Choroid plexus epithelial cell (primary cell): ENCODE measurements around the gene ENAH.

ENCODE experiments used
- DNase-seq: peaks from one replicate; pipeline ENCODE4 v3.0.0-alpha.2; 2010; ENCODE audit warnings: low read depth
- H3K4me3 ChIP-seq: 2 replicates; pipeline ENCODE4 v1.5.1; 2011; ENCODE audit warnings: low read depth, mild to moderate bottlenecking, control low read depth, low read length, moderate library complexity
- CTCF ChIP-seq: conservative IDR thresholded peaks from 2 replicates; pipeline ENCODE4 v1.5.1; 2011; ENCODE audit warnings: low read depth, mild to moderate bottlenecking, control low read depth, inconsistent platforms, low read length, moderate library complexity

ENAH gene

DNA sequence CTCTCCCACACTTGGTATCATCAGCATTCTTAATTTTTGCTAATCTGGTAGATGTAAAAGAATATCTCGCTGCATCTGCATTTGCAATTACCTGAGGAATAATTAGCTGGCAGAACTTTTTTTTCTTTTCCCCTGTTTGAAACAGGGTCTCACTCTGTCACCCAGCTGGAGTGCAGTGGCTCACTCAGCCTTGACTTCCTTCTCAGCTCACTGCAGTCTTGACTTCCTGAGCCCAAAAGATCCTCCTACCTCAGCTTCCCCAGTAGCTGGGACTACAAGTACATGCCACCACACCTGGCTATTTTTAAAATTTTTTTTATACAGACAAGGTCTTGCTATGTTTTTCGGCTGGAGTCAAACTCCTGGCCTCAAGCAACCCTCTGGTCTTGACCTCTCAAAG, 35.4 kb upstream of the ENAH start:
- no peak for TF ChIP-seq CTCF
- no peak for DNase-seq
- no peak overlapping the region for H3K4me3 ChIP-seq

- peak; percentile 26 for DNase-seq
- no peak for TF ChIP-seq CTCF
- no peak overlapping the region for H3K4me3 ChIP-seq
Measured at GRCh38 chr1:225685476-225686176, 32.7 kb upstream of the ENAH start.

GRCh38 chr1:225684741-225685140, 31.8 kb upstream of the ENAH start:
- no peak for TF ChIP-seq CTCF
- no peak for DNase-seq

GRCh38 chr1:225681231-225681630, 28.3 kb upstream of the ENAH start:
- no peak for DNase-seq
- no peak for TF ChIP-seq CTCF
- H3K4me3 ChIP-seq: no peak overlapping the region

More at GRCh38 chr1:225684741-225685140, 31.8 kb upstream of the ENAH start:
- no peak overlapping the region for H3K4me3 ChIP-seq

- no peak for TF ChIP-seq CTCF
- DNase-seq: no peak
- no peak overlapping the region for H3K4me3 ChIP-seq
Measured at GRCh38 chr1:225678545-225678944, 25.6 kb upstream of the ENAH start.

DNA sequence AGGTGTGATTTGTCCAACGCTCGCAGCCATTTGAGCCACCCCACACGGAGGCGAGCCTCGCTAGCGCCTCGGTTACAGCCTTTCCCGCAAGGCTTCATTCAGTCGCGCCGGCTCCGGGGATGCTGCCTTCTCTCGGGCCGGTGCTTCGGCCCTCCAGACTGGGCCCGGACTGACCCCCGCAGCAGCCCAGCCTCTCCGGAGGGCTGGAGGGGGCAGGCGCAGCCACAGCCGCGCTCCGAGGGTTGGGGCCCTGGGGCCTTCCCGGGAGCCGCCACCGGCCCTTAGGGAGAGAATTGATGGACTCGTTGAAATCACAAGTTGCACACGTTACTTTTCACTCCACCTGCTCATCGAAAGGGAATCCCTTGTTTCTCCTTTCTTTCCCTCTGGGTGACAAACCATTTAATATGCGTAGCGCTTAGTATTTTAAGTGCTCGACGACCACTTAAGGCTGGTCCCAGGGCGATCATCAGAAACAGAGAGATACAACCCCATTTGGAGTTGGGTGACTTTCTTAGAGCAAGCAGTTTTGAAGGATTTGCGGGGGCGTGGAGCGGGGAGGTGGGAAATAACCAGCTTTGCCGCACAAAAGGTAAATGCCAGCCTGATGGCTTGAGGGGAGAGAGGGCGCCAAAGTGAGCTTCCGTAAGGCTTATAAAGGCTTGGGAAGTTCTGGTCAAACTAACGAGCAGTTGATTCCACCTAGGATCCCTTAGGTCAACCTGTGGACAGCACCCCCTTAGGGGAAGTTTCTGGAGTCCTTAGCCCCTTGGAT, 24.6 kb upstream of the ENAH start:
- no peak for TF ChIP-seq CTCF
- peak overlapping the region; percentile 44 for H3K4me3 ChIP-seq
- DNase-seq: no peak
